ENCODE data around the gene ABCA4. TPM values are rescaled to one million over a fixed set of nuclear protein-coding genes. Genes with fewer than 3 reads are reported as not detected.

The ABCA4 gene
- under 0.01 TPM in 2 replicates for total RNA-seq

DNA sequence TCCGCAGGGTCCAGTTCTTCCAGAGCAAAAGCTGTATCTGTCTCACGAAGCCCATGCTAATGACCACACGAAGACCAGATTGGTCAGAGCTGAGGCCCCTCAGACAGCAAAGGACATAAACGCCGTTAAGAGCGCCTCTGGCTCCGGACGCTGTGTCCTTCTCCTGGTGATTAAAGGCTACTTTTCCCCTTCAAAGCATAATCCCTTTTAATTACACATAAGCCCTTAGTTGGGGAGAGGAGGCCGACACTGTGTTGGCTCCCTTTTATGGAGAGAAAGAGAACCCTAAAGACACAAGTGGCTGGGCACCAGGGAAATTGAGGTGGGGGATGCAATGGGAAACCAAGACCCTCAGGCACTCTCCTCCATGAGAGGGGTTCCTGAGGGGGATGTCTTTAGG, at the start of gene ABCA4:
Gene ABCA4 (minus strand): TSS at position 158 of the 400 bp plus-strand sequence. CDS start 103 bp downstream, at position 55.

Other genes starting within 250 kb of the ABCA4 start
- 17.4 and 22.8 TPM in 2 replicates for gene DNTTIP2, start 241.9 kb downstream of the ABCA4 start, total RNA-seq
- gene GCLM, start 211.7 kb downstream of the ABCA4 start, total RNA-seq = 15.0 and 16.5 TPM in 2 replicates
- 58.5 and 81.3 TPM in 2 replicates for gene ARHGAP29, start 116.4 kb upstream of the ABCA4 start, total RNA-seq

Measured in myometrial cell (primary cell).